H9 (cell line): ENCODE measurements around the gene CLCNKB. TPM values are rescaled to one million over a fixed set of nuclear protein-coding genes. Genes with fewer than 3 reads are reported as not detected.

ENCODE experiments used
- DNase-seq: peaks from one replicate; pipeline ENCODE4 v3.0.0-alpha.2; 2017
- H2AFZ ChIP-seq: one replicate; pipeline ENCODE4 v1.6.1; 2013; ENCODE audit warnings: mild to moderate bottlenecking, low read length, control low read depth, moderate library complexity
- H2AK5ac ChIP-seq: 2 replicates; pipeline ENCODE4 v1.6.1; 2013; ENCODE audit warnings: low read length, control low read depth, mixed read lengths; ENCODE audit not compliant: insufficient read length
- H2BK120ac ChIP-seq: one replicate; pipeline ENCODE4 v1.6.1; 2013; ENCODE audit warnings: low read depth, mild to moderate bottlenecking, low read length, control low read depth, inconsistent platforms; ENCODE audit not compliant: poor library complexity, severe bottlenecking
- H2BK12ac ChIP-seq: 2 replicates; pipeline ENCODE4 v1.6.1; 2013; ENCODE audit warnings: low read length, control low read depth, mixed read lengths, low read depth; ENCODE audit not compliant: insufficient read length
- H2BK15ac ChIP-seq: 2 replicates; pipeline ENCODE4 v1.6.1; 2013; ENCODE audit warnings: low read depth, low read length, control low read depth
- H2BK20ac ChIP-seq: one replicate; pipeline ENCODE4 v1.6.1; 2013; ENCODE audit warnings: low read depth, mild to moderate bottlenecking, low read length, control low read depth, inconsistent platforms; ENCODE audit not compliant: poor library complexity, severe bottlenecking
- H2BK5ac ChIP-seq: 2 replicates; pipeline ENCODE4 v1.6.1; 2013; ENCODE audit warnings: low read length, control low read depth, mixed read lengths; ENCODE audit not compliant: insufficient read length
- H3K14ac ChIP-seq: 2 replicates; pipeline ENCODE4 v1.6.1; 2013; ENCODE audit warnings: low read length, control low read depth; ENCODE audit not compliant: insufficient read depth
- H3K18ac ChIP-seq: 2 replicates; pipeline ENCODE4 v1.6.1; 2013; ENCODE audit warnings: low read depth, mild to moderate bottlenecking, mixed read lengths, low read length, control low read depth; ENCODE audit not compliant: insufficient read length
- H3K23ac ChIP-seq: 2 replicates; pipeline ENCODE4 v1.6.1; 2013; ENCODE audit warnings: low read length, control low read depth, mixed read lengths, low read depth; ENCODE audit not compliant: insufficient read length
- H3K23me2 ChIP-seq: 2 replicates; pipeline ENCODE4 v1.6.1; 2013; ENCODE audit warnings: low read depth, mild to moderate bottlenecking, mixed read lengths, low read length, control low read depth; ENCODE audit not compliant: insufficient read length, poor library complexity, severe bottlenecking
- H3K27ac ChIP-seq: 2 replicates; pipeline ENCODE4 v1.5.1; 2013; ENCODE audit warnings: low read length, control low read depth, mixed read lengths, low read depth; ENCODE audit not compliant: insufficient read length
- H3K27me3 ChIP-seq: 2 replicates; pipeline ENCODE4 v1.6.1; 2013; ENCODE audit warnings: low read length, control low read depth, inconsistent platforms; ENCODE audit not compliant: insufficient read depth
- H3K4ac ChIP-seq: 2 replicates; pipeline ENCODE4 v1.6.1; 2013; ENCODE audit warnings: low read depth, mild to moderate bottlenecking, control low read depth, inconsistent platforms, low read length, moderate library complexity
- H3K4me1 ChIP-seq: 2 replicates; pipeline ENCODE4 v1.6.1; 2013; ENCODE audit warnings: low read length, control low read depth, inconsistent platforms; ENCODE audit not compliant: insufficient read depth
- H3K4me2 ChIP-seq: 2 replicates; pipeline ENCODE4 v1.6.1; 2013; ENCODE audit warnings: low read length, control low read depth, mixed read lengths; ENCODE audit not compliant: insufficient read length, insufficient read depth
- H3K56ac ChIP-seq: 2 replicates; pipeline ENCODE4 v1.6.1; 2013; ENCODE audit warnings: low read depth, mild to moderate bottlenecking, mixed read lengths, low read length, control low read depth; ENCODE audit not compliant: insufficient read length
- H3K79me1 ChIP-seq: 2 replicates; pipeline ENCODE4 v1.6.1; 2013; ENCODE audit warnings: low read depth, mild to moderate bottlenecking, moderate library complexity, low read length, control low read depth, inconsistent platforms; ENCODE audit not compliant: insufficient read depth, poor library complexity, severe bottlenecking
- H3K79me2 ChIP-seq: 2 replicates; pipeline ENCODE4 v1.6.1; 2013; ENCODE audit warnings: low read length, control low read depth, inconsistent platforms; ENCODE audit not compliant: insufficient read depth
- H3K9ac ChIP-seq: 2 replicates; pipeline ENCODE4 v1.6.1; 2013; ENCODE audit warnings: low read length, control low read depth, mixed read lengths; ENCODE audit not compliant: insufficient read length; ENCODE audit errors: extremely low read depth
- H3K9me3 ChIP-seq: one replicate; pipeline ENCODE4 v1.6.1; 2013; ENCODE audit warnings: low read depth, low read length, inconsistent platforms; ENCODE audit not compliant: control insufficient read depth
- H3T11ph ChIP-seq: one replicate; pipeline ENCODE4 v1.6.1; 2013; ENCODE audit warnings: mild to moderate bottlenecking, low read length, control low read depth, inconsistent platforms
- H4K20me1 ChIP-seq: one replicate; pipeline ENCODE4 v1.6.1; 2013; ENCODE audit not compliant: control insufficient read depth, insufficient read length, insufficient read depth
- H4K5ac ChIP-seq: 2 replicates; pipeline ENCODE4 v1.6.1; 2013; ENCODE audit warnings: low read depth, mild to moderate bottlenecking, mixed read lengths, low read length, control low read depth; ENCODE audit not compliant: insufficient read length
- H4K8ac ChIP-seq: replicated peaks from 2 replicates; pipeline ENCODE4 v1.6.1; 2013; ENCODE audit warnings: low read length, control low read depth, mixed read lengths, low read depth; ENCODE audit not compliant: insufficient read length
- H4K91ac ChIP-seq: 2 replicates; pipeline ENCODE4 v1.6.1; 2013; ENCODE audit warnings: low read depth, mild to moderate bottlenecking, moderate library complexity, mixed read lengths, low read length, control low read depth; ENCODE audit not compliant: insufficient read length
- H3K27ac Mint-ChIP-seq, 3 experiments: 2 replicates in 2 of 3; 3 replicates in 1 of 3; pipeline ENCODE4 v1.8.0; 2020 to 2021; ENCODE audit warnings: mixed read lengths in 3 of 3, mild to moderate bottlenecking in 1 of 3, moderate library complexity in 1 of 3
- H3K27me3 Mint-ChIP-seq: 2 replicates; pipeline ENCODE4 v1.8.0; 2021; ENCODE audit warnings: low read depth, mild to moderate bottlenecking, moderate library complexity, mixed read lengths
- H3K36me3 Mint-ChIP-seq, 3 experiments: 2 replicates in 2 of 3; 3 replicates in 1 of 3; pipeline ENCODE4 v1.8.0; 2020 to 2021; ENCODE audit warnings: low read depth in 3 of 3, mixed read lengths in 3 of 3; ENCODE audit not compliant: insufficient read depth in 1 of 3
- H3K4me1 Mint-ChIP-seq, 2 experiments: 2 replicates each; pipeline ENCODE4 v1.8.0; 2020; ENCODE audit warnings: mixed read lengths in 2 of 2
- H3K4me3 Mint-ChIP-seq, 2 experiments: 2 replicates in 1 of 2; 3 replicates in 1 of 2; pipeline ENCODE4 v1.8.0; 2020 to 2021; ENCODE audit warnings: mild to moderate bottlenecking in 2 of 2, mixed read lengths in 2 of 2, moderate library complexity in 1 of 2
- H3K9me3 Mint-ChIP-seq, 2 experiments: 2 replicates in 1 of 2; 3 replicates in 1 of 2; pipeline ENCODE4 v1.8.0; 2020; ENCODE audit warnings: mild to moderate bottlenecking in 2 of 2, mixed read lengths in 2 of 2, moderate library complexity in 1 of 2
- WGBS: extraction: QIAGEN DNeasy Blood & Tissue Kit; methylation state at CpG from one replicate; pipeline ENCODE4 v1.1.7; 2013; ENCODE audit warnings: missing lambda C conversion rate, low lambda C conversion rate, mixed read lengths; ENCODE audit not compliant: insufficient read length; ENCODE audit errors: extremely low coverage; 5-methylcytosine and 5-hydroxymethylcytosine counted together
- total RNA-seq: library from RNA; stranded (reverse); gene quantifications from 2 replicates; pipeline ENCODE4 v1.2.1, GENCODE V29; 2021
- TF ChIP-seq, protein P1 (sequence below): fragments of 200-600 bp; sonication (generic); conservative IDR thresholded peaks from 3 replicates; pipeline ENCODE4 v1.8.0; 2021; ENCODE audit warnings: antibody characterized with exemption, mild to moderate bottlenecking

Gene CLCNKB
- total RNA-seq, 1 experiment from 2014 or later = 1.7 TPM

DNA sequence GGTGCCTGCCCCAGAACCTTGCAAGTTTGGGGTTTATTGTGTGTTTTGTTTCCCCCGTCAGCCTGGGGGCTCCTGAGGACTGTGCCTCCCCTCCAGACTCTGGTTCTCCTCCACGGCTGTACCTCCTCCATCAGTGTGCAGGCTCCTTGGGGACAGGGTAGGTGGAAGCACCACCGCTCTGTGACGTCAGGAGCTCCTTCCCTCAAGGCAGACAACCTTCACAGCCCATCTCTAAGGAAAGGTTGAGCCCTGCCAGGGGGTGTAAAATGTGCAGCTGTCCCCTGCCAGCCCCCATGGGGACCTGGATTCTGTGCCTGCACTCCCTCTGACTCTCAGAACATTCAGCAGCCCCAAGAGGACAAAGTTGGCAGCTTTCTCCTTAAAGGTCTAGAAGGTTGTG is 25.3 kb upstream of the CLCNKB start:
- WGBS = no CpG with 5 or more reads among the region's 4 CpGs

More for the DNA sequence above, 25.3 kb upstream of the CLCNKB start:
- H3K4ac ChIP-seq = no peak overlapping the region
- no peak overlapping the region for H3K56ac ChIP-seq
- no peak overlapping the region for H2BK12ac ChIP-seq
- H3K18ac ChIP-seq = no peak overlapping the region
- peaks cover 24 to 52% of the 10 kb centered on the region in 2 experiments for H3K4me1 Mint-ChIP-seq
- H3K4me3 Mint-ChIP-seq = no peak overlapping the region; a peak in 1 of 5 replicates
- H4K91ac ChIP-seq = no peak overlapping the region
- H2BK15ac ChIP-seq = no peak overlapping the region
- no peaks in the 10 kb centered on the region for H3K9me3 Mint-ChIP-seq
- no peaks in the 10 kb centered on the region for H3K36me3 Mint-ChIP-seq
- H3K14ac ChIP-seq = no peak overlapping the region
- no peaks in the 10 kb centered on the region for H3K9me3 ChIP-seq
- H3K4me1 ChIP-seq = 0 out of 2 replicates have a peak, but pooled peaks cover 4% of the 10 kb centered on the region
- peaks cover 36% of the 10 kb centered on the region for H3K27me3 Mint-ChIP-seq
- no peak overlapping the region for H4K5ac ChIP-seq
- no peaks in the 10 kb centered on the region for H4K20me1 ChIP-seq
- H2AK5ac ChIP-seq = no peak overlapping the region
- H3K23ac ChIP-seq = no peak overlapping the region
- H3K27ac ChIP-seq = no peak overlapping the region
- no peaks in the 10 kb centered on the region for H3K27me3 ChIP-seq
- no peak overlapping the region for H3T11ph ChIP-seq
- H4K8ac ChIP-seq = no peak overlapping the region
- H2BK20ac ChIP-seq = no peak overlapping the region
- TF ChIP-seq, protein P1, sequence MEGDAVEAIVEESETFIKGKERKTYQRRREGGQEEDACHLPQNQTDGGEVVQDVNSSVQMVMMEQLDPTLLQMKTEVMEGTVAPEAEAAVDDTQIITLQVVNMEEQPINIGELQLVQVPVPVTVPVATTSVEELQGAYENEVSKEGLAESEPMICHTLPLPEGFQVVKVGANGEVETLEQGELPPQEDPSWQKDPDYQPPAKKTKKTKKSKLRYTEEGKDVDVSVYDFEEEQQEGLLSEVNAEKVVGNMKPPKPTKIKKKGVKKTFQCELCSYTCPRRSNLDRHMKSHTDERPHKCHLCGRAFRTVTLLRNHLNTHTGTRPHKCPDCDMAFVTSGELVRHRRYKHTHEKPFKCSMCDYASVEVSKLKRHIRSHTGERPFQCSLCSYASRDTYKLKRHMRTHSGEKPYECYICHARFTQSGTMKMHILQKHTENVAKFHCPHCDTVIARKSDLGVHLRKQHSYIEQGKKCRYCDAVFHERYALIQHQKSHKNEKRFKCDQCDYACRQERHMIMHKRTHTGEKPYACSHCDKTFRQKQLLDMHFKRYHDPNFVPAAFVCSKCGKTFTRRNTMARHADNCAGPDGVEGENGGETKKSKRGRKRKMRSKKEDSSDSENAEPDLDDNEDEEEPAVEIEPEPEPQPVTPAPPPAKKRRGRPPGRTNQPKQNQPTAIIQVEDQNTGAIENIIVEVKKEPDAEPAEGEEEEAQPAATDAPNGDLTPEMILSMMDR = no peak
- no peak overlapping the region for H3K4me2 ChIP-seq
- no peak for DNase-seq
- no peaks in the 10 kb centered on the region for H3K79me2 ChIP-seq
- no peak overlapping the region for H2AFZ ChIP-seq
- H3K9ac ChIP-seq = no peak overlapping the region
- H2BK5ac ChIP-seq = no peak overlapping the region
- H3K27ac Mint-ChIP-seq = no peak overlapping the region
- no peak overlapping the region for H2BK120ac ChIP-seq
- no peaks in the 10 kb centered on the region for H3K23me2 ChIP-seq
- no peaks in the 10 kb centered on the region for H3K79me1 ChIP-seq
